ENCODE measurements around the gene ITGB8.

Gene ITGB8

GRCh38 chr7:20318933-20319332 lies 11.8 kb upstream of the ITGB8 start:
- no peak for TF ChIP-seq CTCF (IDR thresholded peaks at IDR 0.05; ENCODE audit: control extremely low read depth, extremely low read depth, low read depth, missing control alignments)
- no peak for DNase-seq (ENCODE audit: extremely low spot score)
- CTCF ChIA-PET: interaction anchor here (1.2 to 2.0 kb wide), 3 partner anchors 9 to 146 kb away, joined by 3 to 7 read pairs (median 3); partner anchors contain the start of gene ITGB8
- POLR2A ChIA-PET: interaction anchor here (0.8 kb wide), 1 partner anchor 370 kb away, joined by 6 read pairs; no protein-coding TSS in a partner anchor

GRCh38 chr7:20320322-20320721 lies 10.4 kb upstream of the ITGB8 start:
- CTCF ChIA-PET: interaction anchor here (1.4 to 1.6 kb wide), 2 partner anchors 9 to 11 kb away, joined by 5 to 8 read pairs; partner anchors contain the start of gene ITGB8
- no peak for DNase-seq (ENCODE audit: extremely low spot score)
- POLR2A ChIA-PET: no interaction called here
- TF ChIP-seq CTCF (IDR thresholded peaks at IDR 0.05; ENCODE audit: control extremely low read depth, extremely low read depth, low read depth, missing control alignments): no peak

- ChIA-PET CTCF (interaction anchor here (1.4 to 1.6 kb wide), 2 partner anchors 10 kb away, joined by 5 to 8 read pairs; partner anchors contain the start of gene ITGB8), POLR2A (no interaction called here)
- DNase-seq (ENCODE audit: extremely low spot score): no peak
- TF ChIP-seq CTCF (IDR thresholded peaks at IDR 0.05; ENCODE audit: control extremely low read depth, extremely low read depth, low read depth, missing control alignments): no peak
Measured at GRCh38 chr7:20320786-20321185, 9.9 kb upstream of the ITGB8 start.

GRCh38 chr7:20323595-20323994 lies 7.1 kb upstream of the ITGB8 start:
- POLR2A ChIA-PET: no interaction called here
- CTCF ChIA-PET: interaction anchor here (0.7 to 1.7 kb wide), 3 partner anchors 12 to 89 kb away, joined by 3 to 4 read pairs (median 3); no protein-coding TSS in a partner anchor
- DNase-seq (ENCODE audit: extremely low spot score): no peak
- TF ChIP-seq CTCF (IDR thresholded peaks at IDR 0.05; ENCODE audit: control extremely low read depth, extremely low read depth, low read depth, missing control alignments): no peak

GRCh38 chr7:20326342-20326741 lies 4.4 kb upstream of the ITGB8 start:
- DNase-seq (ENCODE audit: extremely low spot score): no peak
- ChIA-PET POLR2A (no interaction called here), CTCF (interaction anchor here (0.8 to 3.6 kb wide), 5 partner anchors 15 to 612 kb away, joined by 3 to 19 read pairs (median 4); no protein-coding TSS in a partner anchor)
- no peak for TF ChIP-seq CTCF (IDR thresholded peaks at IDR 0.05; ENCODE audit: control extremely low read depth, extremely low read depth, low read depth, missing control alignments)

- ChIA-PET CTCF (interaction anchor here (1.0 to 3.6 kb wide), 9 partner anchors 8 to 613 kb away, joined by 3 to 19 read pairs (median 4); no protein-coding TSS in a partner anchor), POLR2A (no interaction called here)
- TF ChIP-seq CTCF (IDR thresholded peaks at IDR 0.05; ENCODE audit: control extremely low read depth, extremely low read depth, low read depth, missing control alignments): no peak
- DNase-seq (ENCODE audit: extremely low spot score): no peak
Measured at GRCh38 chr7:20327055-20327454, 3.6 kb upstream of the ITGB8 start.
